D341Med (cell line): ENCODE data around the gene SLC7A4.

ENCODE experiments used
- DNase-seq: peaks from one replicate; pipeline ENCODE4 v3.0.0; 2012; ENCODE audit warnings: low spot score

SLC7A4 gene

GRCh38 chr22:20998411-20999336 is 33.7 kb downstream of the SLC7A4 start:
- DNase-seq, result no peak

GRCh38 chr22:20997536-20998257 is 34.7 kb downstream of the SLC7A4 start:
- no peak for DNase-seq

GRCh38 chr22:20996598-20997535 is 35.5 kb downstream of the SLC7A4 start:
- DNase-seq, result no peak

DNA sequence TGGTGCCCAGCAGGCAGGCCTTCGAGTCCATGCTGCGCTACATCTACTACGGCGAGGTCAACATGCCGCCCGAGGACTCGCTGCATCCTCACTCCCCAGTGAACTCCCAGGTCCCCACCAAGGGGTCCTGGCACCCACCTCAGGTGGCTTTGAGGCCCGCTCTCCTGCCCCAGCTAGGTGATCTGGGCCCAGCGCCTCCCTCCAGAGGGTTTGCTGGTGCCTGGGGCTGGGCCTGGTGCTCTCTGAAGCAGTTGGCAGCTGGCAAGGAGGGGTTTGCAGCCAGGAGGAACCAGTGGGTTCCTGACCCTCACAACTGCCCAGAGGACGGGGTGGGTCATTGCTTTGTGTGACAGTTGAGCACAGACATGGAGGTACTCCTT is 36.3 kb downstream of the SLC7A4 start:
- no peak for DNase-seq

GRCh38 chr22:20995329-20996030 is 36.9 kb downstream of the SLC7A4 start:
- DNase-seq, result no peak

DNA sequence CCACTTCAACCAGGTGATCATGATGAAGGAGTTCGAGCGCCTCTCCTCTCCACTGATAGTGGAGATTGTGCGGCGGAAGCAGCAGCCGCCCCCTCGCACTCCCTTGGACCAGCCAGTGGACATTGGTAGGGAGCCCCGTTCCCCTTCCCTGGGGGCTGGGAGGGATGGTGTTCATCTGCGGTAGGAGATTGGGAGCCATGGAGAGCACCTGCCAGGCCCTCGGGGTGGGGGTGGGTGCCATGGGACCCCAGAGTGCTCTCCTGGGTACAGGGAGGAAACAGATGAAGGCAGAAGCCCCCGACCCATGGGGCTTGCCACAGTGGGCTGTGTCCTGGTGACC is 37.5 kb downstream of the SLC7A4 start:
- DNase-seq, result no peak

DNA sequence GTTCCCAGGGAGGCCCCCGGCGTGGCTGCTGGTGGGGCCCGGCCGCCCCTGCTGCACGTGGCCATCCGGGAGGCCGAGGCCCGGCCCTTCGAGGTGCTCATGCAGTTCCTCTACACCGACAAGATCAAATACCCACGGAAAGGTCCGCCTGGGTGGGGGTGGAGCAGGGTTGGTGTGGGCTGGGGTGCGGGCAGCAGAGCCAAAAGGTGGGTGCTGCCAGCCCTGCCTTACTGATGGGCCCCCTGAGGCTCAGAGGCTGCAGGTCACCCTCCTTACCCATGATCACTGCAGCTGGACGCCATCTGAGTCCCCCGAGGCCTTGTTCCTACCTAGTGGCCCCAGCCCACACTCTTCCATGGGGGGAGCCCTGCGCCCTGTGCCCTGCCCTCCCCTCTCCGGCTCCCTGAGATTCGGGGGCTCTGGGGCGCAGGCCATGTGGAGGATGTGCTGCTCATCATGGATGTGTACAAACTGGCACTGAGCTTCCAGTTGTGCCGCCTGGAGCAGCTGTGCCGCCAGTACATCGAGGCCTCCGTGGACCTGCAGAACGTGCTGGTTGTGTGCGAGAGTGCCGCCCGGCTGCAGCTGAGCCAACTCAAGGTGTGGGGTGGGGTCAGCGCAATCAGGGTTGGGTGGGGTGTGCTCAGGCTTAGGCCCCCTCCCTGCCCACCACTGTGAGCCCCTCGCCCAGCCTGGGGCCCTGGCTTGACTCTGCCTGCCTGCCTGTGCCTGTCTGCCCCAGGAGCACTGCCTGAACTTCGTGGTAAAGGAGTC is 38.0 kb downstream of the SLC7A4 start:
- DNase-seq, result no peak

- no peak for DNase-seq
Observed at GRCh38 chr22:20993304-20994127, 38.8 kb downstream of the SLC7A4 start.

- no peak for DNase-seq
Observed at GRCh38 chr22:20992456-20993303, 39.7 kb downstream of the SLC7A4 start.

GRCh38 chr22:20992056-20992442 is 40.3 kb downstream of the SLC7A4 start:
- no peak for DNase-seq

DNA sequence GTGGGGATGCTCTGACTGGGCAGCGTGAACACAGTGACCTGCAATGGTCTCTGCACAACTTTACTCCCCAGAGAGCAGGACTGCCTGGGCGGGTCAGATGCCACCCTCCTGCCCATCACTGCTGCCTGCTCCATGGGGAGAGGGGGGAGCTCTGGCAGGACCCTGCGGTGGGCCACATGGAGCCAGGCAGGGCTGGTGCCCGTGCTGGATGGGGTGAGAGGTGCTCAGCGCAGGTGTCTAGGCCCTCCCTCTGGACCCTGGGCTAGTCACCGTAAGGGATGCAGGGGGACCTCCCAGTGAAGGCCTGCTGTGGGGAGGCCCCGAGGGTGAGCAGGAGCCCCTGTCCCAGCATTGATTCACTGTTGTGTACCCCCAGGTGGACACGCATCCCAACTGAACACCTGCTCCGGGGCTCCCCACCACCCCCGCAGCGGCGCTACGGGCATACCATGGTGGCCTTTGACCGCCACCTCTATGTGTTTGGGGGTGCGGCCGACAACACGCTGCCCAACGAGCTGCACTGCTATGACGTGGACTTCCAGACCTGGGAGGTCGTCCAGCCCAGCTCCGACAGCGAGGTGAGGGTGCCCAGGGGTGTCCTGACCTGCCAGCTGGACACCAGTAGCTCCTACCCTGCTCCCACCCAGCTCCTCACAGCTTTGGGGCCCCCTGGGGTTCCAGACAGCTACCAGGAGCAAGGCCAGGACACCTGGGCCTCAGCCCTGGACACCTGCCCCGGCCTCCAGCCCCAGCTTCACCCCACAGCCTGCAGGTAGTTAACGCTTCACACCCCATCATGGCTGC is 40.9 kb downstream of the SLC7A4 start:
- no peak for DNase-seq

GRCh38 chr22:20990184-20991180 is 41.9 kb downstream of the SLC7A4 start:
- DNase-seq, result no peak

GRCh38 chr22:20989323-20990138 is 42.8 kb downstream of the SLC7A4 start:
- DNase-seq, result no peak

DNA sequence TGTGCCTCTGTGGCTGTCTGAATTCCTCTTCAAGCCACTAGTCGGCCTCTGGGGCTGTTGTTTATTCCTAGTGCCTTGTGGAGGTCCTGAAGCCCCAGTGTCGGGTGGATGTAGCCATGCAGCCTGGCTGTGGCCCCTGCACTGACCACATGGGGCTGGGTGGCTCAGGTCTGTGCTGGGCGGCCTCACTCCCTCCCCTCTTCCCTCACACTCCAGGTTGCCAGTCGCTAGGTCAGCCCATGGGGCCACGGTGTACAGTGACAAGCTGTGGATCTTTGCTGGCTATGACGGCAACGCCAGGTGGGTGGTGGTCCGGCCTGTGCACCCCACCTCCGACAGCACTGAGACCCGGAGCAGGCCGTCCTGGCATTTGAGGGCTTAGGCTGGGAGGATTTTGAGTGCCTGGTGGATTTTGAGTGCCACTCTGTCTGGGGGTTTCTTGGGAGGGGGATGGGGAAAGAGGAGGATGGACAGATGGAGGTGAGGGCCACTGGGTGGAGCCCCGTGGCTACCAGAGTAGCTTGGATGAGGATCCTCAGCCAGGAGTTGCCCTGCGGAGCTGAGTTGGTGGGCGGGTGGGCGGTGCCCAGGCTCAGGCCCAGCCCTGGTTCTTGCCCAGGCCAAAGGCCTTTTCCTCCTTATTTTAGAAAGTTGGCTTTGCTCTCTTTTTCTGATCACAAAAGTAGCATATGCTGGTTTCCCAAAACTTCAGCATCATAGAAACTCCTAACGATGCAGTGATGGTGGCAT is 43.6 kb downstream of the SLC7A4 start:
- no peak for DNase-seq

GRCh38 chr22:20987375-20987774 is 45.0 kb downstream of the SLC7A4 start:
- no peak for DNase-seq
